Omental fat pad (tissue), 4 donors: ENCODE measurements around the gene TNNI3. TPM values are rescaled to one million over a fixed set of nuclear protein-coding genes. Genes with fewer than 3 reads are reported as not detected.
"Not testable (repeated sequence)": the region's sequence is repeated elsewhere in the genome, so short reads cannot be mapped to it uniquely, and the experiment has no call there.

Experiments
- ATAC-seq: fragments of 150-250 bp; one replicate; pipeline ENCODE4 v1.9.1; 2016; ENCODE audit warnings: mild to moderate bottlenecking, moderate library complexity; ENCODE audit not compliant: low FRiP score
- DNase-seq: peaks from one replicate; pipeline ENCODE4 v3.0.0-alpha.2; 2019; ENCODE audit warnings: low spot score
- small RNA-seq: library from RNA; depleted of rRNA; stranded (forward); fragments of <200 nt; gene quantifications from one replicate; pipeline ENCODE3, GENCODE V24; 2016
- total RNA-seq, 4 donors: library from RNA; depleted of rRNA; stranded (reverse); fragments of >200 nt; gene quantifications; one replicate each; pipeline ENCODE4 v1.1.0, GENCODE V29; 2016
- TF ChIP-seq, protein P1 (sequence below), 3 donors: fragments of 450-650 bp; IDR thresholded peaks; one replicate each; pipeline ENCODE4 v1.5.1; 2016 to 2017; ENCODE audit warnings: antibody characterized with exemption in 3 of 3, mild to moderate bottlenecking in 3 of 3, moderate library complexity in 2 of 3

TNNI3 gene
- total RNA-seq, 4 donors from 2014 or later, result not detected

DNA sequence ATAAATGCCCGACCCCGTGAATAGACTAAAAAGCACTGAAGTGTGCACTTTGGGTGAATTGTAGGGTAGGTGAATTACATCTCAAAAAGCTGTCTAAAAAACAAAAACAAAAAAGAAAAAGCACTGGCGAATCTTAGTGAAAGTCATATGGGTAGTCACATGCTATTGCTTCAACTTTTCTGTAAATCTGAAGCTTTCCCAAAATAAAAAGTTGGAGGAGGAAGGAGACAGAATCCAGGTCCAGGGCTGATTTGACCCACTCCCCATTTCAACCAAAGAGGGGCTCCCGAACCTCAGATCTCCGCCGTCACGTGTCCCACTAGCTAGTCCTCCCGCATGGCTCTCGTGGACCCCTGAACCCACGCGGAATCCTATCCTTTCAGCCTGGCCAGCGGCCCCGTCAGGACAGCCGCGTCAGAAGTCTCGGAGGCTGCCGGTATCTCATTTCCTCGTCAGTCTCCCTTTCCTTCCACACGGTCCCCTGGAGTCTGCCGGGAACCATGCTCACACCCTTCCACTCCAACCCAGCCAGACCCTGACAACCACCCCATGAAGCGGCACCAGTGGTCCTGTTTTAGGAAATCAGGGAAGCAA is 46.2 kb downstream of the TNNI3 start:
- ATAC-seq (no peak), DNase-seq (no peak)
- TF ChIP-seq, protein P1, sequence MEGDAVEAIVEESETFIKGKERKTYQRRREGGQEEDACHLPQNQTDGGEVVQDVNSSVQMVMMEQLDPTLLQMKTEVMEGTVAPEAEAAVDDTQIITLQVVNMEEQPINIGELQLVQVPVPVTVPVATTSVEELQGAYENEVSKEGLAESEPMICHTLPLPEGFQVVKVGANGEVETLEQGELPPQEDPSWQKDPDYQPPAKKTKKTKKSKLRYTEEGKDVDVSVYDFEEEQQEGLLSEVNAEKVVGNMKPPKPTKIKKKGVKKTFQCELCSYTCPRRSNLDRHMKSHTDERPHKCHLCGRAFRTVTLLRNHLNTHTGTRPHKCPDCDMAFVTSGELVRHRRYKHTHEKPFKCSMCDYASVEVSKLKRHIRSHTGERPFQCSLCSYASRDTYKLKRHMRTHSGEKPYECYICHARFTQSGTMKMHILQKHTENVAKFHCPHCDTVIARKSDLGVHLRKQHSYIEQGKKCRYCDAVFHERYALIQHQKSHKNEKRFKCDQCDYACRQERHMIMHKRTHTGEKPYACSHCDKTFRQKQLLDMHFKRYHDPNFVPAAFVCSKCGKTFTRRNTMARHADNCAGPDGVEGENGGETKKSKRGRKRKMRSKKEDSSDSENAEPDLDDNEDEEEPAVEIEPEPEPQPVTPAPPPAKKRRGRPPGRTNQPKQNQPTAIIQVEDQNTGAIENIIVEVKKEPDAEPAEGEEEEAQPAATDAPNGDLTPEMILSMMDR (IDR thresholded peaks at IDR 0.05), result no peak

DNA sequence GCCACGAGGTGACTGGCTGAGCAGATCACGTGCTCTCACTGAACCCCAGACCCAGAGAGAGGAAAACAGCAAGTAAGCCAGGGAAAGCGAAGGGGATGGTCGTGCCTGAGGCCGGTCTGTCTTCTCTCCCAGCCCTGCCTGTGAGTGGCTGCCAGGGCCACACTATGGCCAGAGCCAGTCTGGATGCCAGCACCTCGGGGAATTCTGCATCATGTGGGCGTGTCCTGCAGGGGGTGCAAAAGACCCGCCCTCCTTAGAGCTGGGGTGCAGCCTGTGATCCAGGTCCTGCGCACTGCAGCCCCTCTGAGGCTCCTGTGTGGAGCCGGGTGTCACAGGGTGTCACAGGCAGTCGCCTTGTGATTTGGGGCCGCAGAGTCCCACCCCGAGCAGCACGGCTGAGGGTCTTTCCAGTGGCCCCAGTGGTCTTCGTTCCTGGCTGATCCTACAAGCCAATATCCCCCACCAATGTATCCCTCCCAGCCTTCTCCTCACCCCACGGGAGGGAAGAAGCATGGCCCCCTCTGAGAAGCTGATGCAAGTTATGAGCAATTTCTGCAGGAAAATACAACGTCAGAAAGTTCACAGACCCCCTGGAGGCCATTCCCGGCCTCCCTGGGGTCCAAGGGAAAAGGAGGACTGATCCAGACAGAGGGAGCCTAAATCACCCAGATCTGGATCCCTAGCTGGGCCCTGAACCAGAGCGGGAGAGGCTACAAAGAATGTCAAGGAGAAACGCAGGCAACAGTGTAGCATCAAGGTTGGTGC is 47.8 kb downstream of the TNNI3 start:
- ATAC-seq (no peak), DNase-seq (no peak)
- TF ChIP-seq, protein P1 (IDR thresholded peaks at IDR 0.05), result no peak

DNA sequence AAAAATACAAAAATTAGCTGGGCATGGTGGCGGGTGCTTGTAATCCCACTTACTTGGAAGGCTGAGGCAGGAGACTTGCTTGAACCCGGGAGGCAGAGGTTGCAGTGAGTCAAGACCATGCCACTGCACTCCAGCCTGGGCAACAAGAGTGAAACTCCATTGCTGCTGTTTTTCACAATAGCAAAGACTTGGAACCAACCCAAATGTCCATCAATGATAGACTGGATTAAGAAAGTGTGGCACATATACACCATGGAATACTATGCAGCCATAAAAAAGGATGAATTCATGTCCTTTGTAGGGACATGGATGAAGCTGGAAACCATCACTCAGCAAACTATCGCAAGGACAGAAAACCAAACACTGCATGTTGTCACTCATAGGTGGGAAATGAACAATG is 50.3 kb downstream of the TNNI3 start:
- not testable (repeated sequence) for DNase-seq, ATAC-seq

DNA sequence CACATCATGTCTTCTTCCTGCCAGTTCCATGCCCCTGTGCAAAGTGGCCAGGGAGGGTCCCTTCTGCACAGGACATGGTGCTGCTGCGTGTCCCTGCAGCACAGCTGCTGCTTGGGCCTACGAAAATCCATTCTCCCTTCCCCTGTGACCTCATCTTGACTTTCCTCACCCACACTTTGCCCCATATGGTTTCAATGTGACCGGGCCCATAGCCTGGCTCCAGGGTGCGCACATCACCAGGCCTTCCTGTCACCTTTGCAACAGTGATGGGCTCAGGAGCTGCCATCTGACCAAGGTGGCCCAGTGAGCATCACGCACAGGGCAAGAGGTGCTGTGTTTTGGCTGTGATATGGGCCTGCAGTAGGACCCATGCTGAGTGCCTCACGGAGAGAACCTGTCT is 50.9 kb downstream of the TNNI3 start:
- TF ChIP-seq, protein P1 (IDR thresholded peaks at IDR 0.05), result no peak
- ATAC-seq (no peak), DNase-seq (no peak)

DNA sequence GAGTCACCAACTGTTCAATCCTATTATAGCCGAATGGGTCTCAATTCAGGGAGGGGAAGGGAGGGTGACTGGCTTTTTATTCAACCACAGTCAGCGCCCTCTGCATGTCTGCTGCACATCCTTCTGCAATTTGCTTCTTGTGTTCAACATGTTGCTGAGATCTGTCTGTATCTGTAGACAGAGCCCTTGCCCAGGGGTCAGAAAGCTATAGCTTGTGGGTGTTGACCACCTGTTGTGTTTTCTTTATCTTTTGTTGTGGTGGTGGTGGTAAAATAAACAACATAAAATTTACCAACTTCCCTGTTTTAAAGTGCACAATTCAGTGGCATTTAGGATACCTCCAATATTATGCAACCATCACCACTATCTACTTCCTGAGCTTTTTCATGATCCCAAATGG is 52.3 kb downstream of the TNNI3 start:
- TF ChIP-seq, protein P1 (IDR thresholded peaks at IDR 0.05), result no peak
- no peak for ATAC-seq
- no peak for DNase-seq

DNA sequence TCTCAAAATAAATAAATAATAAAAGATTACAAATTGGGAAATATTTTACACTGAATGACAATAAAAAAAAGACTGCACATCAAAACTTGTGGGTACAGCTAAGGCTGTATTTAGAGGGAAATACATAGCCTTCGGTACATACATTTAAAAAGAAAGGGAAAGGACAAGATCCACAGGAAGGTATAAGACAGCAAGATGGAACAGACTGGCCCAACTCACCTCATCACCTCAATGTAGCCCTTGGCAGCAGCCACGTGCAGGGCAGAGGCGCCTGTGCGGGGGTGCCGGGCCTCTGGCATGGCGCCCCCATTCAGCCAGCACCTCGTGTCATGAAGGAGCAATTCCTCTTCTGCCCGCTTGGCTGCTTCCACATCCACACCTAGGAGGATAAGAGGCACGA is 54.3 kb downstream of the TNNI3 start:
- TF ChIP-seq, protein P1 (IDR thresholded peaks at IDR 0.05), result no peak
- DNase-seq, result no peak
- ATAC-seq, result no peak

Small RNAs within 50 kb of the gene (small RNA-seq; reads per million reads assigned to genes)
- gene MIR7975, result not detected
- not detected for gene RF01210

Other genes with a start within 250 kb of the TNNI3 start
- not detected for gene NLRP7, start 210.2 kb downstream of the TNNI3 start, total RNA-seq
- gene NLRP2, start 191.4 kb downstream of the TNNI3 start, total RNA-seq, result 1 to 10 TPM in 2 of 4 donors, not detected in 2; 2.4 TPM
- under 1 TPM in 1 of 4 donors, not detected in 3; 0.56 TPM for gene GP6, start 119.5 kb downstream of the TNNI3 start, total RNA-seq
- gene RDH13, start 94.6 kb downstream of the TNNI3 start, total RNA-seq, result 10 to 100 TPM in 2 of 4 donors, 1 to 10 TPM in 2; 8.2 to 14.1 (median 10.8) TPM
- 10 to 100 TPM in 2 of 4 donors, 1 to 10 TPM in 1, under 1 TPM in 1; 0.95 to 41.7 (median 15.5) TPM for gene EPS8L1, start 81.9 kb downstream of the TNNI3 start, total RNA-seq
- 100 to 1,000 TPM in 2 of 4 donors, 10 to 100 TPM in 2; 59.9 to 127 (median 107) TPM for gene PPP1R12C, start 40.1 kb downstream of the TNNI3 start, total RNA-seq
- 1 to 10 TPM in 3 of 4 donors, not detected in 1; 1.9 to 7.2 (median 4.3) TPM for gene TNNT1, start 8.5 kb downstream of the TNNI3 start, total RNA-seq
- under 1 TPM in 2 of 4 donors, not detected in 2; 0.65 to 0.69 TPM for gene DNAAF3, start 8.9 kb upstream of the TNNI3 start, total RNA-seq
- under 1 TPM in 1 of 4 donors, not detected in 3; 0.28 TPM for gene SYT5, start 22.6 kb upstream of the TNNI3 start, total RNA-seq
- 1 to 10 TPM; 1.4 to 9.8 (median 5.5) TPM for gene PTPRH, start 51.8 kb upstream of the TNNI3 start, total RNA-seq
- 1 to 10 TPM in 3 of 4 donors, under 1 TPM in 1; 0.65 to 3.5 (median 2.5) TPM for gene TMEM86B, start 71.0 kb upstream of the TNNI3 start, total RNA-seq
- 10 to 100 TPM; 27.8 to 43.6 (median 35.5) TPM for gene PPP6R1, start 101.3 kb upstream of the TNNI3 start, total RNA-seq
- gene HSPBP1, start 122.4 kb upstream of the TNNI3 start, total RNA-seq, result 10 to 100 TPM; 19.5 to 25.9 (median 21.2) TPM
- gene BRSK1, start 126.3 kb upstream of the TNNI3 start, total RNA-seq, result 1 to 10 TPM in 1 of 4 donors, under 1 TPM in 1, not detected in 2; 0.19 to 2.1 TPM
- 10 to 100 TPM in 2 of 4 donors, 1 to 10 TPM in 2; 5.6 to 26.7 (median 16.6) TPM for gene TMEM150B, start 167.6 kb upstream of the TNNI3 start, total RNA-seq
- gene KMT5C, start 182.1 kb upstream of the TNNI3 start, total RNA-seq, result 10 to 100 TPM in 1 of 4 donors, 1 to 10 TPM in 3; 5.3 to 22.9 (median 6.8) TPM
- gene COX6B2, start 197.0 kb upstream of the TNNI3 start, total RNA-seq, result under 1 TPM in 1 of 4 donors, not detected in 3; 0.56 TPM
- under 1 TPM in 1 of 4 donors, not detected in 3; 0.09 TPM for gene GARIN5B, start 205.5 kb upstream of the TNNI3 start, total RNA-seq
- 1 to 10 TPM in 1 of 4 donors, under 1 TPM in 1, not detected in 2; 0.28 to 1.2 TPM for gene IL11, start 212.7 kb upstream of the TNNI3 start, total RNA-seq
- not detected for gene TMEM190, start 219.1 kb upstream of the TNNI3 start, total RNA-seq
- 1 to 10 TPM in 3 of 4 donors, not detected in 1; 1.5 to 1.7 (median 1.6) TPM for gene TMEM238, start 226.6 kb upstream of the TNNI3 start, total RNA-seq
- gene RPL28, start 228.2 kb upstream of the TNNI3 start, total RNA-seq, result 100 to 1,000 TPM; 490 to 747 (median 555) TPM